GM12878 (cell line): ENCODE measurements around the gene TCP11. TPM values are rescaled to one million over a fixed set of nuclear protein-coding genes. Genes with fewer than 3 reads are reported as not detected.
A peak's percentile ranks its signal among the peaks of the same experiment; 100 is the strongest.

Experiments
- BCL11A ChIP-seq: IDR thresholded peaks from 2 replicates; pipeline ENCODE4 v1.6.1; 2011; ENCODE audit warnings: low read depth, low read length
- BMI1 ChIP-seq: fragments of 450-650 bp; IDR thresholded peaks from 2 replicates; pipeline ENCODE4 v1.6.1; 2016; ENCODE audit warnings: mild to moderate bottlenecking, moderate library complexity, borderline replicate concordance
- CREB1 ChIP-seq: IDR thresholded peaks from 2 replicates; pipeline ENCODE4 v1.6.1; 2012; ENCODE audit warnings: low read depth, mild to moderate bottlenecking, inconsistent platforms
- EP300 ChIP-seq, 2 experiments: fragments of 150-350 bp in 1 of 2; IDR thresholded peaks; 2 replicates each; pipeline ENCODE4 v1.6.1; 2011 to 2012; ENCODE audit warnings: low read depth in 2 of 2, low read length in 2 of 2, borderline replicate concordance in 1 of 2, improper control_type of control experiment in 1 of 2, inconsistent platforms in 1 of 2; ENCODE audit not compliant: control insufficient read depth in 1 of 2
- FOXM1 ChIP-seq: IDR thresholded peaks from 2 replicates; pipeline ENCODE4 v1.6.1; 2012; ENCODE audit warnings: low read depth, mild to moderate bottlenecking, inconsistent platforms, low read length, moderate library complexity
- NR2C2 ChIP-seq: IDR thresholded peaks from 2 replicates; pipeline ENCODE4 v1.6.1; 2011; ENCODE audit warnings: borderline replicate concordance, low read depth; ENCODE audit not compliant: control insufficient read depth, insufficient read length
- SIN3A ChIP-seq: IDR thresholded peaks from 2 replicates; pipeline ENCODE4 v1.6.1; 2012; ENCODE audit warnings: low read depth, low read length, improper control_type of control experiment
- SIX5 ChIP-seq: IDR thresholded peaks from 2 replicates; pipeline ENCODE4 v1.6.1; 2011; ENCODE audit warnings: mild to moderate bottlenecking, low read depth, low read length, moderate library complexity; ENCODE audit not compliant: severe bottlenecking
- SMC3 ChIP-seq: IDR thresholded peaks from 2 replicates; pipeline ENCODE4 v1.6.1; 2011; ENCODE audit warnings: low read length, improper control_type of control experiment, borderline replicate concordance
- TARDBP ChIP-seq: IDR thresholded peaks from 2 replicates; pipeline ENCODE4 v1.6.1; 2016; ENCODE audit warnings: borderline replicate concordance
- TBL1XR1 ChIP-seq: IDR thresholded peaks from 2 replicates; pipeline ENCODE4 v1.6.1; 2012; ENCODE audit warnings: low read depth, low read length, improper control_type of control experiment
- YBX1 ChIP-seq: fragments of 450-650 bp; IDR thresholded peaks from 2 replicates; pipeline ENCODE4 v1.6.1; 2016; ENCODE audit warnings: antibody characterized with exemption
- YY1 ChIP-seq: IDR thresholded peaks from 2 replicates; pipeline ENCODE4 v1.6.1; 2011; ENCODE audit warnings: low read depth, mild to moderate bottlenecking, low read length
- ZBED1 ChIP-seq: IDR thresholded peaks from 2 replicates; pipeline ENCODE4 v1.6.1; 2016; ENCODE audit warnings: borderline replicate concordance
- ZNF207 ChIP-seq: fragments of 450-650 bp; IDR thresholded peaks from 2 replicates; pipeline ENCODE4 v1.6.1; 2014; ENCODE audit warnings: antibody characterized with exemption, mild to moderate bottlenecking, borderline replicate concordance
- ZNF217 ChIP-seq: fragments of 450-650 bp; IDR thresholded peaks from 2 replicates; pipeline ENCODE4 v1.6.1; 2017; ENCODE audit warnings: antibody characterized with exemption, mild to moderate bottlenecking
- ZNF622 ChIP-seq: fragments of 450-650 bp; IDR thresholded peaks from 2 replicates; pipeline ENCODE4 v1.6.1; 2017; ENCODE audit warnings: mild to moderate bottlenecking, inconsistent platforms
- polyA plus RNA-seq, 11 experiments: library from polyadenylated mRNA; depleted of rRNA in 4 of 11; unstranded in 6 of 11; stranded (reverse) in 5 of 11; fragments of >200 nt; fragmentation: Nextera tagmentation in 4 of 11; fragmentation: Illumina TruSeq in 1 of 11; extraction: Ambion mirVana in 4 of 11; extraction: Trizol in 1 of 11; gene quantifications; 1 replicate in 1 of 11; 2 replicates in 10 of 11; pipeline versions ENCODE4 v1.2.1 to v1.2.3, GENCODE V29; 2011 to 2016; ENCODE audit warnings: inconsistent platforms in 2 of 11, missing spikeins in 2 of 11, low read depth in 1 of 11
- total RNA-seq, 4 experiments: library from RNA; depleted of rRNA in 3 of 4; stranded (reverse); fragments of >200 nt in 3 of 4; fragmentation: Illumina TruSeq in 1 of 4; extraction: Trizol in 1 of 4; gene quantifications; 2 replicates each; pipeline versions ENCODE4 v1.2.1 to v1.2.3, GENCODE V29; 2013 to 2021
- TF ChIP-seq, protein P1 (sequence below): IDR thresholded peaks from 2 replicates; pipeline ENCODE4 v1.6.1; 2011; ENCODE audit warnings: mild to moderate bottlenecking, low read depth, low read length, moderate library complexity; ENCODE audit not compliant: insufficient replicate concordance
- TF ChIP-seq, protein P2 (sequence below): fragments of 450-650 bp; IDR thresholded peaks from 2 replicates; pipeline ENCODE4 v1.6.1; 2016; ENCODE audit warnings: mild to moderate bottlenecking, moderate library complexity, borderline replicate concordance
- TF ChIP-seq, protein P3 (sequence below): fragments of 450-650 bp; IDR thresholded peaks from 2 replicates; pipeline ENCODE4 v1.6.1; 2017; ENCODE audit warnings: mild to moderate bottlenecking, low read depth, inconsistent platforms; ENCODE audit not compliant: poor library complexity, severe bottlenecking
- TF ChIP-seq, protein P4 (sequence below): fragments of 450-650 bp; IDR thresholded peaks from 2 replicates; pipeline ENCODE4 v1.6.1; 2014; ENCODE audit warnings: mild to moderate bottlenecking

The TCP11 gene
- total and polyA plus RNA-seq, 10 of the 15 experiments (the other 5 are each of a cell fraction or from before 2014, with no cell fraction given) = not detected

DNA sequence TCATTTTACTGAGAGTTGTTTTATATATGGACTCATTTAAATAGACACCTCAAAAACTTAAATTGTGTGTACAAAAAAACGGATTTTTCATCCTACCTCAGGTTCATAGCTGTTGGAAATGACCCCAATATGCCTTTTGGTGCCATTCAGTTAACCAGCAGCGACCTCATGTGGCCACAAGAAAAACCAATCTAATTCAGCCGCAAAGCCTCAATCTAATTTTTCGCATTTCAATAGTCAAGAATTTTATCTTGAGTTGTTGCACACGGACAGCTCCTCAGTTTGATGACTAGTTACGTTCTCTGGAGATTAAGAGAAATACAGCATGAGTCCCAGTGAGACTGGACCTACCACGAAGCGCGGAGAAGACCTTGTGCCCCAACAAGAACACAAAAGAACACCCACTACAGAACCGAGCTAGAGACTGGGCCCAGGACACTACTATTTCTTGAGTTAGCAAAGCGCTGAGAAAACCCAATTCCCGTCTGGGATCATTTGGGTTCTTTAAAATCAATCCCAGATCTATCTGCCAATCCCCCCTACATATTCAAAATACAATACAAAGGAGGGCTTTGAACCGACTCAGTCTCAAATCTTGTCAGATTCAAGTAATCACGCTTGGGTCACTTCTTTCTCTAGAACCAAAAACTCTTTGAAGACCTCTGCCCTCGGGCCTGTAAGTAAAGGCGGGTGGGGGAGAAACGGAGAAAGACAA lies 1.1 kb downstream of the TCP11 start (continued):
- TF ChIP-seq ZNF207 (no peak), TBL1XR1 (no peak), BMI1 (no peak), SIN3A (no peak), FOXM1 (peak; percentile 62; the same call in 1 of the 2 replicates), TARDBP (no peak), EP300 (IDR thresholded peaks at IDR 0.05; ENCODE audit: borderline replicate concordance in 1 of 2, control insufficient read depth in 1 of 2, low read depth in 2 of 2, low read length in 2 of 2) (no peak), YY1 (peak; percentile 61; the same call in 1 of the 2 replicates), ZNF217 (no peak), CREB1 (no peak), SMC3 (peak; percentile 93; the same call in 1 of the 2 replicates), NR2C2 (no peak), BCL11A (no peak), ZNF622 (no peak), YBX1 (no peak), ZBED1 (no peak), SIX5 (no peak)
- TF ChIP-seq, protein P1, sequence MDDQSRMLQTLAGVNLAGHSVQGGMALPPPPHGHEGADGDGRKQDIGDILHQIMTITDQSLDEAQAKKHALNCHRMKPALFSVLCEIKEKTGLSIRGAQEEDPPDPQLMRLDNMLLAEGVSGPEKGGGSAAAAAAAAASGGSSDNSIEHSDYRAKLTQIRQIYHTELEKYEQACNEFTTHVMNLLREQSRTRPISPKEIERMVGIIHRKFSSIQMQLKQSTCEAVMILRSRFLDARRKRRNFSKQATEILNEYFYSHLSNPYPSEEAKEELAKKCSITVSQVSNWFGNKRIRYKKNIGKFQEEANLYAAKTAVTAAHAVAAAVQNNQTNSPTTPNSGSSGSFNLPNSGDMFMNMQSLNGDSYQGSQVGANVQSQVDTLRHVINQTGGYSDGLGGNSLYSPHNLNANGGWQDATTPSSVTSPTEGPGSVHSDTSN = no peak
- TF ChIP-seq, protein P2, sequence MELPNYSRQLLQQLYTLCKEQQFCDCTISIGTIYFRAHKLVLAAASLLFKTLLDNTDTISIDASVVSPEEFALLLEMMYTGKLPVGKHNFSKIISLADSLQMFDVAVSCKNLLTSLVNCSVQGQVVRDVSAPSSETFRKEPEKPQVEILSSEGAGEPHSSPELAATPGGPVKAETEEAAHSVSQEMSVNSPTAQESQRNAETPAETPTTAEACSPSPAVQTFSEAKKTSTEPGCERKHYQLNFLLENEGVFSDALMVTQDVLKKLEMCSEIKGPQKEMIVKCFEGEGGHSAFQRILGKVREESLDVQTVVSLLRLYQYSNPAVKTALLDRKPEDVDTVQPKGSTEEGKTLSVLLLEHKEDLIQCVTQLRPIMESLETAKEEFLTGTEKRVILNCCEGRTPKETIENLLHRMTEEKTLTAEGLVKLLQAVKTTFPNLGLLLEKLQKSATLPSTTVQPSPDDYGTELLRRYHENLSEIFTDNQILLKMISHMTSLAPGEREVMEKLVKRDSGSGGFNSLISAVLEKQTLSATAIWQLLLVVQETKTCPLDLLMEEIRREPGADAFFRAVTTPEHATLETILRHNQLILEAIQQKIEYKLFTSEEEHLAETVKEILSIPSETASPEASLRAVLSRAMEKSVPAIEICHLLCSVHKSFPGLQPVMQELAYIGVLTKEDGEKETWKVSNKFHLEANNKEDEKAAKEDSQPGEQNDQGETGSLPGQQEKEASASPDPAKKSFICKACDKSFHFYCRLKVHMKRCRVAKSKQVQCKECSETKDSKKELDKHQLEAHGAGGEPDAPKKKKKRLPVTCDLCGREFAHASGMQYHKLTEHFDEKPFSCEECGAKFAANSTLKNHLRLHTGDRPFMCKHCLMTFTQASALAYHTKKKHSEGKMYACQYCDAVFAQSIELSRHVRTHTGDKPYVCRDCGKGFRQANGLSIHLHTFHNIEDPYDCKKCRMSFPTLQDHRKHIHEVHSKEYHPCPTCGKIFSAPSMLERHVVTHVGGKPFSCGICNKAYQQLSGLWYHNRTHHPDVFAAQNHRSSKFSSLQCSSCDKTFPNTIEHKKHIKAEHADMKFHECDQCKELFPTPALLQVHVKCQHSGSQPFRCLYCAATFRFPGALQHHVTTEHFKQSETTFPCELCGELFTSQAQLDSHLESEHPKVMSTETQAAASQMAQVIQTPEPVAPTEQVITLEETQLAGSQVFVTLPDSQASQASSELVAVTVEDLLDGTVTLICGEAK = no peak
- TF ChIP-seq, protein P3, sequence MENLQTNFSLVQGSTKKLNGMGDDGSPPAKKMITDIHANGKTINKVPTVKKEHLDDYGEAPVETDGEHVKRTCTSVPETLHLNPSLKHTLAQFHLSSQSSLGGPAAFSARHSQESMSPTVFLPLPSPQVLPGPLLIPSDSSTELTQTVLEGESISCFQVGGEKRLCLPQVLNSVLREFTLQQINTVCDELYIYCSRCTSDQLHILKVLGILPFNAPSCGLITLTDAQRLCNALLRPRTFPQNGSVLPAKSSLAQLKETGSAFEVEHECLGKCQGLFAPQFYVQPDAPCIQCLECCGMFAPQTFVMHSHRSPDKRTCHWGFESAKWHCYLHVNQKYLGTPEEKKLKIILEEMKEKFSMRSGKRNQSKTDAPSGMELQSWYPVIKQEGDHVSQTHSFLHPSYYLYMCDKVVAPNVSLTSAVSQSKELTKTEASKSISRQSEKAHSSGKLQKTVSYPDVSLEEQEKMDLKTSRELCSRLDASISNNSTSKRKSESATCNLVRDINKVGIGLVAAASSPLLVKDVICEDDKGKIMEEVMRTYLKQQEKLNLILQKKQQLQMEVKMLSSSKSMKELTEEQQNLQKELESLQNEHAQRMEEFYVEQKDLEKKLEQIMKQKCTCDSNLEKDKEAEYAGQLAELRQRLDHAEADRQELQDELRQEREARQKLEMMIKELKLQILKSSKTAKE = peak; percentile 58
- TF ChIP-seq, protein P4, sequence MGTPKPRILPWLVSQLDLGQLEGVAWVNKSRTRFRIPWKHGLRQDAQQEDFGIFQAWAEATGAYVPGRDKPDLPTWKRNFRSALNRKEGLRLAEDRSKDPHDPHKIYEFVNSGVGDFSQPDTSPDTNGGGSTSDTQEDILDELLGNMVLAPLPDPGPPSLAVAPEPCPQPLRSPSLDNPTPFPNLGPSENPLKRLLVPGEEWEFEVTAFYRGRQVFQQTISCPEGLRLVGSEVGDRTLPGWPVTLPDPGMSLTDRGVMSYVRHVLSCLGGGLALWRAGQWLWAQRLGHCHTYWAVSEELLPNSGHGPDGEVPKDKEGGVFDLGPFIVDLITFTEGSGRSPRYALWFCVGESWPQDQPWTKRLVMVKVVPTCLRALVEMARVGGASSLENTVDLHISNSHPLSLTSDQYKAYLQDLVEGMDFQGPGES = no peak
